GM12864 (cell line): Measurements from ENCODE around the gene FYCO1.

Experiments
- DNase-seq: peaks from one replicate; pipeline ENCODE4 v3.0.0-alpha.2; 2011; ENCODE audit warnings: low read depth
- H3K4me3 ChIP-seq: 2 replicates; pipeline ENCODE4 v1.5.1; 2011; ENCODE audit warnings: mild to moderate bottlenecking, low read depth, low read length, control low read depth
- CTCF ChIP-seq: IDR thresholded peaks from 2 replicates; pipeline ENCODE4 v1.5.1; 2011; ENCODE audit warnings: low read depth, mild to moderate bottlenecking, moderate library complexity, low read length, control low read depth, inconsistent platforms; ENCODE audit errors: missing control alignments

Gene FYCO1

GRCh38 chr3:45904931-45905330 lies 90.7 kb downstream of the FYCO1 start:
- H3K4me3 ChIP-seq = no peak overlapping the region
- no peak for DNase-seq
- no peak for TF ChIP-seq CTCF

- no peak overlapping the region for H3K4me3 ChIP-seq
- no peak for DNase-seq
- TF ChIP-seq CTCF = no peak
Observed at GRCh38 chr3:45896956-45897355, 98.7 kb downstream of the FYCO1 start.

GRCh38 chr3:45895686-45896468 lies 99.7 kb downstream of the FYCO1 start:
- H3K4me3 ChIP-seq = no peak overlapping the region
- no peak for DNase-seq
- TF ChIP-seq CTCF = no peak

GRCh38 chr3:45894015-45894414 lies 101.6 kb downstream of the FYCO1 start:
- TF ChIP-seq CTCF = no peak
- no peak for DNase-seq
- no peak overlapping the region for H3K4me3 ChIP-seq

- TF ChIP-seq CTCF = no peak
- H3K4me3 ChIP-seq = no peak overlapping the region
- DNase-seq = no peak
Observed at GRCh38 chr3:45892161-45892560, 103.5 kb downstream of the FYCO1 start.

- no peak for TF ChIP-seq CTCF
- H3K4me3 ChIP-seq = no peak overlapping the region
- no peak for DNase-seq
Observed at GRCh38 chr3:45890405-45890804, 105.2 kb downstream of the FYCO1 start.

- TF ChIP-seq CTCF = no peak
- no peak overlapping the region for H3K4me3 ChIP-seq
- no peak for DNase-seq
Observed at GRCh38 chr3:45889337-45889736, 106.3 kb downstream of the FYCO1 start.
